ENCODE results near the gene BRPF3.

BRPF3 gene

GRCh38 chr6:36229223-36229622, 32.7 kb downstream of the BRPF3 start:
- no peak overlapping the region for H3K4me3 Mint-ChIP-seq
- ATAC-seq (ENCODE audit: low read depth) (no peak), DNase-seq (ENCODE audit: low spot score in 2 of 2) (no peak)
- peaks cover 39% of the 10 kb centered on the region for H3K36me3 Mint-ChIP-seq
- no peaks in the 10 kb centered on the region for H3K27me3 Mint-ChIP-seq
- H3K27ac Mint-ChIP-seq = no peak overlapping the region
- H3K9me3 Mint-ChIP-seq = no peaks in the 10 kb centered on the region
- no peaks in the 10 kb centered on the region for H3K4me1 Mint-ChIP-seq

- no peaks in the 10 kb centered on the region for H3K4me1 Mint-ChIP-seq
- H3K36me3 Mint-ChIP-seq = peaks cover 33% of the 10 kb centered on the region
- no peak overlapping the region for H3K4me3 Mint-ChIP-seq
- DNase-seq (ENCODE audit: low spot score in 2 of 2) (no peak), ATAC-seq (ENCODE audit: low read depth) (no peak)
- no peak overlapping the region for H3K27ac Mint-ChIP-seq
- no peaks in the 10 kb centered on the region for H3K27me3 Mint-ChIP-seq
- H3K9me3 Mint-ChIP-seq = no peaks in the 10 kb centered on the region
Observed at GRCh38 chr6:36230371-36230770, 33.8 kb downstream of the BRPF3 start.

DNA sequence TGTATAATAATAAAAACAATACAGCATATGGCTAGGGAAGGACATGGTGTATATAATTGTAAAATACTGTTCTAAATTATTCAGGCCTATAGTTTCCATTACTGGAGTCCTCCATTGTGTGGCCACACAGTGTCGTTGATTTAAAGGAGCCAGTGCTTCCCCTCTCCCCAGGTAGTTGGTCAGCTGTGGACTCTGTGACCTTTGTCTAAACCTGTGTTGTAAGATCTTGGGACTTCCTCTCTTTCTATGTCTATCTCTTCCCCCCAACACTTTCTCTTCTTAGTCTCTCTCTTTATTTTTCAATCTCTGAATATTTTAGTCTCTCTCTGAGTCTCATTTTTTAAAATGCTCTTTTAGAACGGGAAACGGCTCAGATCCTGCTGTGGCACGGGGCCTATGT, 35.6 kb downstream of the BRPF3 start:
- Mint-ChIP-seq H3K9me3 (no peaks in the 10 kb centered on the region), H3K4me1 (no peaks in the 10 kb centered on the region), H3K4me3 (no peak overlapping the region), H3K36me3 (peaks cover 29% of the 10 kb centered on the region), H3K27me3 (no peaks in the 10 kb centered on the region), H3K27ac (no peak overlapping the region)
- ATAC-seq (ENCODE audit: low read depth) = no peak
- no peak for DNase-seq (ENCODE audit: low spot score in 2 of 2)

DNA sequence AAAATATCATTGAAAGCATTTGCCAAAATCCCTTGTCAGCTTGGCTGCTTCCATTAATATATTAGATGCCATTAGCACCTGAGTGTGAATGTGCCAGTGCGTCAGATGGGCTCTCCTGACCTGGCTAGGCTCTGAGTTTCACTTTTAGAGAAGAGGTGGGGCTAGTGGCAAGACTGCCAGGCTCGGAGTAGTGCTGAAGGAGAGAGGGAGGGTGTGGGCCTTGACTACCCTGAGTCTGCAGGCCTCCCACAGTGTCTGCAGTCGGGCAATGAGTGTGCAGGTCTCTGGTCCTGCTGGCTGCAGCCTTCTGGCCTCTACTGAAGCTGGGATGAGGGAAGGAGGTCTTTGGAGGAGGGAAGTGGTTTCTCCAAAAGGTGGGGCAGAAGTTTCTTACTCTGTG, 38.8 kb downstream of the BRPF3 start:
- no peak overlapping the region for H3K4me3 Mint-ChIP-seq
- H3K36me3 Mint-ChIP-seq = peaks cover 18% of the 10 kb centered on the region
- ATAC-seq (ENCODE audit: low read depth) = no peak
- H3K27me3 Mint-ChIP-seq = no peaks in the 10 kb centered on the region
- H3K9me3 Mint-ChIP-seq = no peaks in the 10 kb centered on the region
- no peak for DNase-seq (ENCODE audit: low spot score in 2 of 2)
- H3K4me1 Mint-ChIP-seq = no peaks in the 10 kb centered on the region
- H3K27ac Mint-ChIP-seq = no peak overlapping the region

- DNase-seq (ENCODE audit: low spot score in 2 of 2) (no peak), ATAC-seq (ENCODE audit: low read depth) (no peak)
- Mint-ChIP-seq H3K27me3 (no peaks in the 10 kb centered on the region), H3K27ac (no peak overlapping the region), H3K4me3 (no peak overlapping the region), H3K9me3 (no peaks in the 10 kb centered on the region), H3K36me3 (peaks cover 16% of the 10 kb centered on the region), H3K4me1 (no peaks in the 10 kb centered on the region)
Observed at GRCh38 chr6:36235862-36236261, 39.3 kb downstream of the BRPF3 start.

DNA sequence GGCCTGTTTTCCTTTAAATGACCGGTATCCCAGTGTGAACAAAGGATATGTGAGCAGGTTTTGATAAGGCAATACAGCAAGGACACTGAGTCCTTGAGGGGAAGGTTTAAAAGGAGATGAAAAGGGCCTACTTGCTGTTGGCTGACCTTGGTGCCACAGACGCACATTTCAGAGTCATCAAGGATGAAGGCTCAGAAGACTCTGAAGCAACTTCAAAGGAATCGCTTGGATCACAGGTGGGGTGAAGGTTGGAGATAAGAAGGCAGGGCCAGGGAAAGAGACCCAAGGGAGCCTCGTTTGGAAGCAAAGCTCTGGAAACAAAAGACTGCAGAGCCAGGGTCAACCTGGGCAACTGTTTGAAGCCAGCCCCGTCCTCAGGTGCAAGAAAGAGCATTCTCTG, 43.2 kb downstream of the BRPF3 start:
- Mint-ChIP-seq H3K9me3 (no peaks in the 10 kb centered on the region), H3K27me3 (peaks cover 9% of the 10 kb centered on the region), H3K27ac (no peak overlapping the region), H3K36me3 (peaks cover 2% of the 10 kb centered on the region), H3K4me3 (no peak overlapping the region), H3K4me1 (peaks cover 9% of the 10 kb centered on the region)
- DNase-seq (ENCODE audit: low spot score in 2 of 2) (no peak), ATAC-seq (ENCODE audit: low read depth) (no peak)

- DNase-seq (ENCODE audit: low spot score in 2 of 2) (peak in 1 of 2 donors; percentile 36), ATAC-seq (ENCODE audit: low read depth) (peak; percentile 91)
- peak overlapping the region; percentile 48 for H3K4me3 Mint-ChIP-seq
- no peaks in the 10 kb centered on the region for H3K9me3 Mint-ChIP-seq
- H3K27me3 Mint-ChIP-seq = peaks cover 9% of the 10 kb centered on the region
- peak overlapping the region; percentile 75 for H3K27ac Mint-ChIP-seq
- H3K4me1 Mint-ChIP-seq = peaks cover 13% of the 10 kb centered on the region
- no peaks in the 10 kb centered on the region for H3K36me3 Mint-ChIP-seq
Observed at GRCh38 chr6:36241728-36242127, 45.2 kb downstream of the BRPF3 start.

GRCh38 chr6:36242161-36242560, 45.6 kb downstream of the BRPF3 start:
- DNase-seq (ENCODE audit: low spot score in 2 of 2) (no peak), ATAC-seq (ENCODE audit: low read depth) (no peak)
- H3K4me3 Mint-ChIP-seq = peak overlapping the region; percentile 48
- H3K27ac Mint-ChIP-seq = peak overlapping the region; percentile 75
- H3K36me3 Mint-ChIP-seq = no peaks in the 10 kb centered on the region
- H3K9me3 Mint-ChIP-seq = no peaks in the 10 kb centered on the region
- H3K4me1 Mint-ChIP-seq = peaks cover 13% of the 10 kb centered on the region
- peaks cover 9% of the 10 kb centered on the region for H3K27me3 Mint-ChIP-seq

DNA sequence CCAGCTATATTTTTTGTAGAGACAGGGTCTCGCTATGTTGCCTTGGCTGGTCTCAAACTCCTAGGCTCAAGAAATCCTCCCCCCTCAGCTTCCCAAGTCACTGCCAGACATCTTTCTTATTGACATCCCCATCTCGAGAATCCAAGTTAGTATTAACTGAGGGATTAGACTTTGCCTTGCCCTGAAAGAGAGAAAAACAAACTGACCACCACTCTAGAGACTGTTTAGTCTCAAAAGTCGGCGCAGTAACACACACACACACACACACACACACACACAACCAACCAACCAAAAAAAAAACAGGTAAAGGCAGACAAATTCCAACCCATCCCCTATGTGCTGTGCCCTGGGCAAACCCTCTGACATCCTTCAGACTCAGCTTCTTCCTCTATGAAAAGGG, 46.1 kb downstream of the BRPF3 start:
- Mint-ChIP-seq H3K27ac (peak overlapping the region; percentile 75), H3K9me3 (no peaks in the 10 kb centered on the region), H3K4me1 (peaks cover 13% of the 10 kb centered on the region), H3K4me3 (no peak overlapping the region), H3K36me3 (no peaks in the 10 kb centered on the region), H3K27me3 (peaks cover 9% of the 10 kb centered on the region)
- DNase-seq (ENCODE audit: low spot score in 2 of 2) (no peak), ATAC-seq (ENCODE audit: low read depth) (no peak)

DNA sequence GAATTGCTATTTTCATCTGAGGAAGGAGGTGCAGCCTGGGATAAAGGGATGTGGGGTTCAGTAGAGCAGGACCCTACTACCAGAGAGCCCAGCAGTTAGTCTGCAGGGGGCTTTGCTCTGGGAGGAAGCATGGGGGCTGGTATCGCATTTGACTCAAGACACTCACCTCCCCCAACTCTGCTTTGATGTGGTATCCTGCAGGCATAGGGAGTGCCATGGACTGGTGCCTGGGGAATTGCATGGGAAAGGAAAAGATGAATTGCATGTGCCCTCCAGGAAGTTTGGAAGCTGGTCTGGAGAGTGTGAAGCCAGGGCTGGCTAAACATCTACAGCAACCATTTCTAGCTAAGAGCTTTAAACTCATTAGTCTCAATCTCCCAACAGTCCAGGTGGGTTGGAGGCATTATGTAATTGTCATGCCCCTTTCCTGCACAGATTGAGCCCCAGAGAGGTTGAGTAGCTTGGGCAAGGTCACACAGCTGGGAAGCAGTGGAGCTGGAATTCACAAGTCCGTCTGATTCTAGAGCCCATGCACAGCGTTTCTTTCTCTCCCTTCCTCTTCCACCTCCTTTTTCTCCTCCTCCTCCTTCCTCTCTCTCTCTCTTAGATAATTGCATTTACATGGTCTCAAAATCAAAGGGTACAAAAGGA, 47.1 kb downstream of the BRPF3 start:
- no peak overlapping the region for H3K4me3 Mint-ChIP-seq
- no peaks in the 10 kb centered on the region for H3K9me3 Mint-ChIP-seq
- no peaks in the 10 kb centered on the region for H3K36me3 Mint-ChIP-seq
- H3K4me1 Mint-ChIP-seq = peaks cover 13% of the 10 kb centered on the region
- peaks cover 9% of the 10 kb centered on the region for H3K27me3 Mint-ChIP-seq
- H3K27ac Mint-ChIP-seq = no peak overlapping the region
- DNase-seq (ENCODE audit: low spot score in 2 of 2) (no peak), ATAC-seq (ENCODE audit: low read depth) (no peak)

- Mint-ChIP-seq H3K9me3 (no peaks in the 10 kb centered on the region), H3K27me3 (peaks cover 9% of the 10 kb centered on the region), H3K36me3 (no peaks in the 10 kb centered on the region), H3K27ac (no peak overlapping the region), H3K4me1 (peaks cover 13% of the 10 kb centered on the region), H3K4me3 (no peak overlapping the region)
- no peak for DNase-seq (ENCODE audit: low spot score in 2 of 2)
- no peak for ATAC-seq (ENCODE audit: low read depth)
Observed at GRCh38 chr6:36244641-36245280, 48.2 kb downstream of the BRPF3 start.

DNA sequence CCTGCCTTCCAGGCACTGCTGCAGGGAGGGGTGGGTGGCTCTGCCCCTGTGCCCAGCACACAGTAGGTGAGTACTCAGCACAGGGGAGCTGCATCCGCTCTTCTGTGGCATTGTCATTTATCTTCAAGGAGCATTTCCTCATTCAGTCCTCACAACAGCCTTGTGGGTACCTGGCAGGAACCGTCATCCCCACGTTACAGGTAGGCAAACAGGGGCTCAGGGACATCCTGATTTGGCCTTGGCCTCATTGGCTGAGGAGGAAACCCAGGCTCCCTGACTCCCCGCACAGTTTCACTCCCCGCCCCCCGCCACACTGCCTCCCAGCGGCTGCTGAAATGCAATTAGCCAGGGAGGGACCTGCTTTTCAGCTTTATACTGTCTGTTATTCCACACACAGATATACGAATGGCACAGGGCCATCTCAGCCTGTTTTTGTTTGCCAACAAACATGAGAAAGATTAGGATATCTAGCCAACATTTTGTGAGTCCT, 49.1 kb downstream of the BRPF3 start:
- H3K27ac Mint-ChIP-seq = no peak overlapping the region
- no peak for DNase-seq (ENCODE audit: low spot score in 2 of 2)
- peaks cover 1% of the 10 kb centered on the region for H3K36me3 Mint-ChIP-seq
- H3K9me3 Mint-ChIP-seq = no peaks in the 10 kb centered on the region
- H3K4me3 Mint-ChIP-seq = no peak overlapping the region
- peaks cover 13% of the 10 kb centered on the region for H3K4me1 Mint-ChIP-seq
- peak; percentile 33 for ATAC-seq (ENCODE audit: low read depth)
- peaks cover 9% of the 10 kb centered on the region for H3K27me3 Mint-ChIP-seq

DNA sequence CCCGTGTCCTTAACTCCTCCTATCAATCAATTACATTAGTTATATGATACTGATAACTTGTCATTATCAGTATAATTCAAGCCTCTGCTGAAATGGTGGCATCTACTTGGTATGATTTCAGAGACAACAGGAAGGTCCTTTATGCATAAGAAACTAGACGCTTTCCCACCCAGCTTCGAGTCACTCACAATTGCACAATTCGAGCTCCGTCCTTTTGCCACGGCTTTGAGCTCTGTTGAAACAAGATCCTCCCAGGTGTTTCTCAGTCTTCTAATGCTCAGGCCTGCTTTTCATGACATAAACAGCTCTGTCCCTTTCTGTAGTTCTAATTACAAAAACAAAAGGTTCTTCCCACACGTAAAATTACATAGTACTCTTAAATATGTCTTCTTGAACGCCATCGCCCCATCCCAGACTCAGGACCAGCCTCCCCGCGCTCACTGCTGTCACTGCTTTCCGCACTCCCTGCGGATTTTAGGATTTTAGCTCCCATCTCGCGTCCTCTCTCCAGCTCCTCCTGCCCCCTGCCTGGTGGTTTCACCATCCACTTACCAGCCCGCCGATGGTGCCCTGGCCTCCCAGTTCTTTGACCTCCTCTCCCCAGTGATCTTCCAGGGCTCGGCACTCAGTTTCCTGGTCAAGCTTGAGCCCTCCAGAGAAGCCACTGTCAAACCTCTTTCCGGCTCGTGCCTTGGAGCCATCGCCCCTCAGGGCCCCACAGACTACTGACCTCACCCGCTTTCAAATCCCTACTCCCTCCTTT, 50.1 kb downstream of the BRPF3 start:
- H3K9me3 Mint-ChIP-seq = no peaks in the 10 kb centered on the region
- peaks cover 10% of the 10 kb centered on the region for H3K27me3 Mint-ChIP-seq
- no peak for DNase-seq (ENCODE audit: low spot score in 2 of 2)
- ATAC-seq (ENCODE audit: low read depth) = no peak
- H3K4me1 Mint-ChIP-seq = peaks cover 10% of the 10 kb centered on the region
- no peak overlapping the region for H3K27ac Mint-ChIP-seq
- no peak overlapping the region for H3K4me3 Mint-ChIP-seq
- H3K36me3 Mint-ChIP-seq = peaks cover 1% of the 10 kb centered on the region

GRCh38 chr6:36247693-36248092, 51.1 kb downstream of the BRPF3 start:
- Mint-ChIP-seq H3K27me3 (peaks cover 10% of the 10 kb centered on the region), H3K4me1 (peaks cover 4% of the 10 kb centered on the region), H3K9me3 (no peaks in the 10 kb centered on the region)

More at GRCh38 chr6:36247693-36248092, 51.1 kb downstream of the BRPF3 start:
- Mint-ChIP-seq H3K27ac (no peak overlapping the region), H3K4me3 (no peak overlapping the region), H3K36me3 (peaks cover 3% of the 10 kb centered on the region)
- DNase-seq (ENCODE audit: low spot score in 2 of 2) (no peak), ATAC-seq (ENCODE audit: low read depth) (no peak)
